Testis (tissue), 3 donors: Measurements from ENCODE around the gene ARHGEF39. TPM values are rescaled to one million over a fixed set of nuclear protein-coding genes. Genes with fewer than 3 reads are reported as not detected.

ENCODE experiments used
- DNase-seq: peaks from one replicate; pipeline ENCODE4 v3.0.0-alpha.2; 2019
- H3K27ac ChIP-seq, 2 donors: fragments of 200-600 bp; sonication (generic); one replicate each; pipeline ENCODE4 v1.5.1; 2019
- H3K27me3 ChIP-seq: fragments of 200-600 bp; sonication (generic); one replicate; pipeline ENCODE4 v1.5.1; 2019
- H3K36me3 ChIP-seq: fragments of 200-600 bp; sonication (generic); one replicate; pipeline ENCODE4 v1.5.1; 2017; ENCODE audit warnings: low read depth; ENCODE audit errors: missing control alignments
- H3K4me1 ChIP-seq: fragments of 200-600 bp; sonication (generic); one replicate; pipeline ENCODE4 v1.5.1; 2019
- H3K4me3 ChIP-seq, 2 donors: fragments of 200-600 bp; sonication (generic); one replicate each; pipeline ENCODE4 v1.5.1; 2017 to 2019
- H3K9me3 ChIP-seq: fragments of 200-600 bp; sonication (generic); one replicate; pipeline ENCODE4 v1.5.1; 2017
- CTCF ChIP-seq, 3 experiments: fragments of 450-650 bp in 2 of 3; fragments of 200-600 bp in 1 of 3; sonication (generic) in 1 of 3; IDR thresholded peaks; one replicate each; pipeline ENCODE4 v1.5.1; 2016 to 2019; ENCODE audit warnings: antibody characterized with exemption in 3 of 3, mild to moderate bottlenecking in 2 of 3, moderate library complexity in 1 of 3
- POLR2A ChIP-seq: fragments of 450-650 bp; IDR thresholded peaks from one replicate; pipeline ENCODE4 v1.6.1; 2017; ENCODE audit warnings: antibody characterized with exemption, mild to moderate bottlenecking, moderate library complexity
- WGBS, 2 donors: methylation state at CpG; one replicate each; pipeline ENCODE4 v1.1.5; 2018; 5-methylcytosine and 5-hydroxymethylcytosine counted together
- intact Hi-C: fragments of 100-400 bp; cut with DNase I; formaldehyde crosslinking; loops from one replicate; pipeline ENCODE4 v1.15.1; 2023; ENCODE audit warnings: low total_unique reads
- polyA plus RNA-seq: library from polyadenylated mRNA; stranded (reverse); fragments of 350-450 nt; fragmentation: Illumina TruSeq; extraction: RNeasy Lipid Tissue Mini Kit (QIAGEN cat#74804); gene quantifications from one replicate; pipeline ENCODE4 v1.2.3, GENCODE V29; 2014; ENCODE audit warnings: low read depth, low replicate concordance; ENCODE audit not compliant: insufficient read depth
- total RNA-seq, 2 donors: library from RNA; depleted of rRNA; stranded (reverse); fragments of >200 nt; gene quantifications; one replicate each; pipeline ENCODE4 v1.2.3, GENCODE V29; 2016

Gene ARHGEF39
- total and polyA plus RNA-seq, 3 donors from 2014 or later = 2.2 to 7.0 (median 6.5) TPM

- H3K27ac ChIP-seq = no peak overlapping the region
- no peaks in the 10 kb centered on the region for H3K27me3 ChIP-seq
- TF ChIP-seq CTCF (IDR thresholded peaks at IDR 0.05) = no peak
- TF ChIP-seq POLR2A = no peak
- DNase-seq = no peak
- 90 to 95% methylated on average over 2 to 7 of the region's 7 CpGs for WGBS, 2 donors
- H3K4me1 ChIP-seq = peaks cover 2% of the 10 kb centered on the region
- intact Hi-C loops = no loop called here
- no peak overlapping the region for H3K4me3 ChIP-seq
- no peaks in the 10 kb centered on the region for H3K36me3 ChIP-seq
- H3K9me3 ChIP-seq = no peaks in the 10 kb centered on the region
Measured at GRCh38 chr9:35705836-35706430, 40.9 kb upstream of the ARHGEF39 start.

- Histone ChIP-seq H3K4me3 (no peak overlapping the region), H3K9me3 (no peaks in the 10 kb centered on the region), H3K36me3 (no peaks in the 10 kb centered on the region), H3K27me3 (no peaks in the 10 kb centered on the region), H3K27ac (no peak overlapping the region), H3K4me1 (peaks cover 4% of the 10 kb centered on the region)
- no peak for DNase-seq
- WGBS, 2 donors = 84 to 88% methylated on average over 5 to 8 of the region's 8 CpGs
- intact Hi-C loops = no loop called here
- TF ChIP-seq POLR2A = no peak
- no peak for TF ChIP-seq CTCF (IDR thresholded peaks at IDR 0.05)
Measured at GRCh38 chr9:35705372-35705771, 40.4 kb upstream of the ARHGEF39 start.

- 91% methylated on average over 21 to 26 of the region's 26 CpGs for WGBS, 2 donors
- TF ChIP-seq POLR2A (no peak), CTCF (IDR thresholded peaks at IDR 0.05) (no peak)
- intact Hi-C loops = no loop called here
- Histone ChIP-seq H3K27me3 (no peaks in the 10 kb centered on the region), H3K4me3 (no peak overlapping the region), H3K36me3 (no peaks in the 10 kb centered on the region), H3K9me3 (no peaks in the 10 kb centered on the region), H3K27ac (no peak overlapping the region), H3K4me1 (peaks cover 4% of the 10 kb centered on the region)
- DNase-seq = no peak
Measured at GRCh38 chr9:35703906-35704672, 39.1 kb upstream of the ARHGEF39 start.

- no peak overlapping the region for H3K4me3 ChIP-seq
- no peaks in the 10 kb centered on the region for H3K27me3 ChIP-seq
- no peak for DNase-seq
- no peaks in the 10 kb centered on the region for H3K9me3 ChIP-seq
- peaks cover 4% of the 10 kb centered on the region for H3K4me1 ChIP-seq
- H3K27ac ChIP-seq = no peak overlapping the region
- TF ChIP-seq CTCF (IDR thresholded peaks at IDR 0.05) = no peak
- no peak for TF ChIP-seq POLR2A
- 90 to 100% methylated on average over 7 of the region's 7 CpGs for WGBS, 2 donors
- no peaks in the 10 kb centered on the region for H3K36me3 ChIP-seq
- intact Hi-C loops = no loop called here
Measured at GRCh38 chr9:35702696-35703095, 37.7 kb upstream of the ARHGEF39 start.

GRCh38 chr9:35700942-35701341 is 35.9 kb upstream of the ARHGEF39 start:
- H3K27ac ChIP-seq = no peak overlapping the region
- no peaks in the 10 kb centered on the region for H3K36me3 ChIP-seq

More at GRCh38 chr9:35700942-35701341, 35.9 kb upstream of the ARHGEF39 start:
- H3K4me3 ChIP-seq = no peak overlapping the region
- no peak for DNase-seq
- TF ChIP-seq POLR2A (no peak), CTCF (IDR thresholded peaks at IDR 0.05) (no peak)
- no peaks in the 10 kb centered on the region for H3K27me3 ChIP-seq
- peaks cover 4% of the 10 kb centered on the region for H3K4me1 ChIP-seq
- no peaks in the 10 kb centered on the region for H3K9me3 ChIP-seq
- intact Hi-C loops = no loop called here
